ENCODE results near the gene SEMA4F.

The SEMA4F gene

GRCh38 chr2:74708883-74709282 lies 54.8 kb downstream of the SEMA4F start:
- DNase-seq = no peak

DNA sequence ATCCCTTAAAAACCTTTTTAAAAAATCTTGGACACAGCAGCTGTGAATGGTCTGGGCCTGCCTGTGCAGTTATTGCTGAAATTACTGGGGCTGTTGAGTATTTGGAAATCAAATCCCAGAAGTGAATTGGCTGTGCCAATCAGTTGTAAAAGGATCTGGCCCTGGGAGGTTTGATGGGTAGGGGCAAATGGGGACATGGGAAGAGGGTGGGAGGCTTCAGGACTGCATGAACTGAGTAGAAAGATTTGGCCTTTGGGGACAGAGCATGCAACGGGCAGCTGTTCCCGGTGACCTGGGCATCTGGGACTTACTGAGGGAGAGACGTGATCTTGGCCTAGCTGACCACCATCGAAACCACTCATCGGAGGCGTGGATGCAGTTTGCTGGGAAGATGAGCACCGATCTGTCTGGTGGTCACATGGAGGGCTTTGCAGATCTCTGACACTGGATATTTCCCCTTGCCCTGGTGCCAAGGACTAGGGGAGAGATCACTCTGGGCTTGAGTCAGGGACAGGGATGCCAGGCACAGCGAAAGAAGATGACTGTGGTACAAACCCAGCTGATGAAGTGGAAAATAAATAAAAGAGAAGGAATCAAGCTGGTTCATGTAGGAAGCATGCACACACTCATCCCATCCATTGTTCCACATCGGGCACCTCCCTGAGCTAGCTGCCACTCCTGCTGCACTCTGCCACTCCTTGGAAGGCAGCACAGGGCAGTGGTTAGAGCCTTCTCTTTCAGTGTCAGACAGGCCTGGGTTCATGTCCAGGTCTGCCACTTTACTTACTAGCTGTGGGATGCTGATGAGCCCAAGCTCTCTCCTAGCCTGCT lies 58.4 kb downstream of the SEMA4F start:
- no peak for DNase-seq

DNA sequence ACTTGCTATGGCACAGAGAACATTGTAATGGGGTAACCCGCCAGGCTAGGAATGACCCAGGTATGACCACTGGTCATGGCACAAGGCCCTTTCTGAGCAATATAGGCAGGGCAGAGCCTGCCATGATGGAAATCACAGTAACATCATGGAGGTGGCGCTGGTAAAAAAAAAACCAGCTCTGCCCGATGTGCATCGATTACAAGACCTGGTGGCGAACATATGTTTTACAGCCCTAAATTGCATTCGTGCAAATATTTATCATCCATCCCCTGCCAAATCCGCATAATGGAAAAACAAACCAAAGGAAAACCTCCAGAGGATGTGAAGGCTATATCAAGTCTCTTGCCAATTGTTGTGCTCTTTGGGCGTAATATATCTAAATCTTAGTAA lies 60.6 kb downstream of the SEMA4F start:
- DNase-seq = no peak

- peak; percentile 59 for DNase-seq
Measured at GRCh38 chr2:74715081-74715791, 61.2 kb downstream of the SEMA4F start.

- no peak for DNase-seq
Measured at GRCh38 chr2:74715880-74716279, 61.8 kb downstream of the SEMA4F start.

GRCh38 chr2:74719066-74719465 lies 65.0 kb downstream of the SEMA4F start:
- DNase-seq = no peak

DNA sequence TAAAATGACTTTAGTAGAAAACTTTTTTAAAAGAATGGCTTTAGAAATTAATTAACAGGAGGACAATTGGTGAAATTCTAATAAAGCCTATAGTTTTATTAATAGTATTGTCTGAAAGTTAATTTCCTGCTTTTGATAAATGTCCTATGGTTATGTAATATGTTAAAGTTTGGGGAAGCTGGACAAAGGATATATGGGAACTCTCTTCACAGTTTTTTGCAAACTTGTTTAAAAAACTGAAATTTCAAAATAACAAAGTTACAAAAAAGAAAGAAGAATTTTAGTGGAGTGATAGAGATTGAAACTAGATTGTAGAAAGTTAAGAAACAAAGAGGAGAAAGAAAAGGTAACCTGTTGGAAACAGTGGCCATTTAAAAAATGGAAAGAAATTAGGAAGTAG lies 67.3 kb downstream of the SEMA4F start:
- no peak for DNase-seq

- no peak for DNase-seq
Measured at GRCh38 chr2:74724496-74724895, 70.4 kb downstream of the SEMA4F start.

- no peak for DNase-seq
Measured at GRCh38 chr2:74725287-74725686, 71.2 kb downstream of the SEMA4F start.

DNA sequence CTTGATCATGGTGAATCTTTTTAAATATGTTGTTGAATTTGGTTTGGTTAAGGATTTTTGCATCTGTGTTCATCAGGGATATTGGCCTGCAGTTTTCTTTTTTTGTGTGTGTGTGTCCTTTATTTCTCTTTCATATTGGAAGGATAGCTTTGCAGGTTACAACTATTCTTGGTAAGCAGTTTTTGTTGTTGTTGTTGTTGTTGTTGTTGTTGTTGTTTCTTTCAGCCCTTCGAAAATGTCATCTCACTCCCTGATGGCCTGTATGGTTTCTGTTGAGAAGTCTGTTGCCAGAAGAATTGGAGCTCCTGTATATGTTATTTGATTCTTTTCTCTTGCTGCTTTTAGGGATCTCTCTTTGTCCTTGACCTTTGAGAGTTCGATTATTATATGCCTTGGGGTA lies 74.8 kb downstream of the SEMA4F start:
- DNase-seq = no peak

DNA sequence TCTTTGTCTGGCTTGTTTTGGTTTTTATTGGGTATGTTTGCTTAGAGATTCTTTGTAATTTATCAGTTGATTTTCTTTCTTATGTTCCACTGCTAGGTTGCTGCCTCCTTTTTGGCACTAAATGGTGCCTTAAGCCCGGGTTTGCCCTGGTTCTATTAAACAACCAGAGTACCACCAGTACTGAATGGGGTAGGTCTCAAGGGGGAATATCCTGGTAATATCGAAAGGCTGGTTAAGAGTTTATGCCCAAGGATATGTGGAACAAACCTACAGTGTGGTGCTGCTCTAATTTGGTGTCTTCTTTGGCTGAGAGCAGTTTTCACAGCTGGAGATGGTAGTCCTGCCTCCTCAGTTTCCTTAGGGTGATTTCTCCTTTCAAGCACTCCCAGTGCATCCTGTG lies 76.5 kb downstream of the SEMA4F start:
- no peak for DNase-seq

All from DMS 273 treated with DMSO at 0.1 percent for 48 hours (cell line).